GM19452 (cell line): ENCODE measurements around the gene TIMM13.
A peak's percentile ranks its signal among the peaks of the same experiment; 100 is the strongest.
"Not testable (repeated sequence)": the region's sequence is repeated elsewhere in the genome, so short reads cannot be mapped to it uniquely, and the experiment has no call there.

Experiments used
- ATAC-seq: cut with Tn5 transposase; IDR thresholded peaks from one replicate; pipeline ENCODE4 v1.9.1; 2021; ENCODE audit not compliant: unreplicated experiment

TIMM13 gene

DNA sequence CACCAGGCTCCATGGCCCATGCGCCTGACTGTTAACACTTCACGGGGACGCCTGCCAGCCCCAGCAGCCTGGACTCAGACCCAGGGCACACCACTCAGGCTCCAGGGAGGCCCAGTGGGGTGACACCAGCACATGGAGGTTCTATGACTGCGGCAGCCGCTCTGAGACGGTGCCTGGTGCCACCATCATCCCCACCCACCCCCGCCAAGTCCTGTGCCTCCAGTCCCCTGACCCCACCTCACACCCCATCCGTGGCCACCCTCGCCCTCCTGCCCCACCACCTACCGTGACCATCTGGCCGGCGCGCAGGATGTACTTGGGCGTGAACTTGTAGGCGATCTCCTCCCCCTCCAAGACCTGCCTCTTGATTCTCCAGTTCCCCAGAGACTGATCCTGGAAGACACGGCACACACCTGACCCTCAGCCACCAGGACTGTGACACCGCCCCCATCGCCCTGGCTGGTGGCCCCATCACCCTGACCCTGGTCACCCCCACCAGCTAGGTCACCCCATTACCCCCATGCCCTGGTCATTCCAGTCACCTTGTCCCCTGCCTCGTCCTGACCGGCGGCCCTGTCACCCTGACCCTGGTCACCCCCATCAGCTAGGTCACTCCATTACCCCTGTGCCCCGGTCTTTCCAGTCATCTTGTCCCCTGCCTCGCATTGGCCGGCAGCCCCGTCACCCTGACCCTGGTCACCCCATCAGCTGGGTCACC lies 4.9 kb upstream of the TIMM13 start:
- no peak for ATAC-seq

DNA sequence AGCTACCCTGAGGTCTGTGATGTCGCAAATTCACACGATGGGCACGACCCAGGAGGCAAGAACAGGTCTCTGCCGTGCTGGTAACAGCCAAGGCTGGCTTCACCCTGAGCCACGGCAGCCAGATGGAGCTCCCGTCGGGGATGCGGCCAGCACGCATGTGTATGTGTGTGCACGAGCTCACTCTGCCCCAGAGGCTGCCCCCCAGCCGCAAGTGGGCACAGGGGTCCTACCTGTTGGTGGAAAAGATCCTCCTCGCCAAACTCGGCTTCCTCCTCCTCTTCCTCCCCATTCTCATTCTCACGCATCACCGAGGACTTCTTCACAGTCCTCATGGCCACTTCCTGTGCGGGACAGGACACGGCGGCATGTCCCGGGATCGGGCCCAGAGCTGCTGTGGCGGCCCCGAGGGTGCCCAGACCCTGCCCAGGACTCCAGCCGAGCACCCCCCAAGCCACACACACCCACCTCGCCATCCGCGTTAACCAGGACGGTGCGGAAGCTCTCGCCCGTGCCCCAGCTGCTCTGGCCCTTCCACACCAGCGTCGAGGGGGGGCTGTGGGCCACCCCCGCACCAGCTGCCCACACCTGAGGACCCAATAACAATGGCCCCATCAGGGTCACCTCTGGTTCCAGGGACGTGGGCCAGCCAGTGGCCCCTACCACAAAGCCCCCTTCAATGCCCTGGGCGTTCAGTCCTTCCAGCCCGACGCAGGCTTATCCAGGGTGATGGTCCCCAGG lies 4.1 kb upstream of the TIMM13 start:
- no peak for ATAC-seq

DNA sequence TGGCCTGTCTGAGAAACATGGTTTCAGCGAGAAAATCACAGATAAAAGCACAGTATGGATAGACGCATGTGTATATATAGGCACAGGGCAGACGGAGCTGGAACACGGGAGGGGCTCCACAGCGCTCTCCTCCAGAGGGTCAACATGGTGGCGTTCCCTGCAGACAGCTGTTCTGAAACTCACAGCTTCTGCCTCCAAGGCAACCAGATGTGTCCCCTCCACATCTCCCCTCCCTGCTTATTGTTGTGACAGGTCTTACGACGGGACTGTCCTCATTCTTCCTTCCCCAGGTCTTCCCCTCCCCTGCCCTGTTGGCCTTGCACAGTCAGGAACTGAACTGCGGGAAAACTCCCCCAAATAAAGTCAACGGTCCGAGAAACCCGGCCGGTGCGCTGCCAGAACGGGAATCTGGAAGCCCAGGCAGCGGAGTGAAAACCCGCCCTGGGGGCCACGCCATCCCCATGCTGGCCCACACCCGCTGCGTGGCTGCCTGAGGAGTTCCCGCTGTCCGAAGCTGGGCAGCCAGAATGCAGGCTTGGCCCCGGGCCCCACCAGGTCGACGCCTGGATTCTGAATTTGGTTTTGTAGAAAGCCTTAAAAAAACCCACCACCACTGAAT lies 2.6 kb upstream of the TIMM13 start:
- no peak for ATAC-seq

DNA sequence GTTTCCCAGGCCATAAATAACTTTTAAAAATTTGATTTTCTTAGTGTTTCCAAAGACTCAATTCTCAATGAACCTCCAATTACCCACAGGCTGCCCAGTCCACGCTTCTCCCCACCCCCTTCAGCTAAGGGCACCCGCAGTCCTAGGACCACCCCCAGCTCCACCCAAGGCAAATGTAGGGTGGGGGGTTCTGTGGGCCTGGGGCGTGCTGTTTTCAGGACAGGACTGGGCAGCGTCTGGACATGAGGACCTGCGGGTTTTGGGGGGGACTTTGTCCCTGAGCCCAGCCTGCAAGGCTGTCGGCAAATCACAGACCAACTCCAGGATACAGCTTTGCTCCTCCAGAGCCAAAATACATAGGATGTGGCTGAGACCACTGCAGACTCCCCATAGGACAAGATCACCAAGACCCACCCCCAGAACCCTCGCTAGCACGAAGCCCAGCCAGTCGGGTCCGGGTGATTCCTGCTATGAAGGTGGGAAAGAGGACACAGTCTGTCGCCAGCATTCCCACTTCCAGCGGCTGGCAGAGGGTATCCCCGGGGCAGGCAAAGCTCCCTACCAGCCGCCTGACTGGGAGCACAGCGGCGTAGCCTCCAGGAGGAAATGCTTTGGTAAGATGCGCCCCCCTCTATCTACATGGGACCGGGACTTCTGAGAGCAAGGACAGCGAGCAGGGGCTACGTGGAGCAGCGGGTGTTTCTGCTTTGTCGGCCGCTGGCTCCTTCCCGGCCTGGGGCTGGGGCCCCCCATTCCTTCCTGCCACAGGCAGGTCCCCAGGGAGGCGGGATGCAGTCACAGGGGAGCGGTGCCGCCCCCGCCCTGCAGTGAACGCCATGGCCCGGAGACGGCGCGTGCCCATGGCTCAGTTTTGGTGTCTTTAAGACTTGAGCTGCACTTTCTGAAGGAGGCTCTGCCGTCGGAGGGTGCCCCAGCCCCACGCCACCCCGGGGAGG lies 1.6 kb upstream of the TIMM13 start:
- ATAC-seq: no peak

DNA sequence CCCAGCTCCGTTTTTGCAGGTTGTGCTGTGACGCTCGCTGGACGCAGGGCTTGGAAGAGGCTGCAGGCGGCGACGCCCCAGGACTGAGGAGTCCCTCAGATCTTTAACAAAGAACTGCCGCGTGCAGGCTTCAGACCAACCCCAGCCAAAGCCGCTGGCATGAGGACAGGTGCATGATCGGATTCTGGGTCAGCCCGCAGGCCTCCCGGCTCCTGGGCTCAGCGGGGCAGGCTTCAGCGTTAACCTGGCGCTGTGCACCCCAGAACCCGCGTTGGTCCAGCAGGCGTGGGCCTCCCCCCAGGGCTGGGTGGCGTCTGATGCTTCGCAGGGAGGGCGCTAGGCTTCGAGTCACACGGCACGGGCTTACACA lies 920 bp upstream of the TIMM13 start:
- no peak for ATAC-seq

DNA sequence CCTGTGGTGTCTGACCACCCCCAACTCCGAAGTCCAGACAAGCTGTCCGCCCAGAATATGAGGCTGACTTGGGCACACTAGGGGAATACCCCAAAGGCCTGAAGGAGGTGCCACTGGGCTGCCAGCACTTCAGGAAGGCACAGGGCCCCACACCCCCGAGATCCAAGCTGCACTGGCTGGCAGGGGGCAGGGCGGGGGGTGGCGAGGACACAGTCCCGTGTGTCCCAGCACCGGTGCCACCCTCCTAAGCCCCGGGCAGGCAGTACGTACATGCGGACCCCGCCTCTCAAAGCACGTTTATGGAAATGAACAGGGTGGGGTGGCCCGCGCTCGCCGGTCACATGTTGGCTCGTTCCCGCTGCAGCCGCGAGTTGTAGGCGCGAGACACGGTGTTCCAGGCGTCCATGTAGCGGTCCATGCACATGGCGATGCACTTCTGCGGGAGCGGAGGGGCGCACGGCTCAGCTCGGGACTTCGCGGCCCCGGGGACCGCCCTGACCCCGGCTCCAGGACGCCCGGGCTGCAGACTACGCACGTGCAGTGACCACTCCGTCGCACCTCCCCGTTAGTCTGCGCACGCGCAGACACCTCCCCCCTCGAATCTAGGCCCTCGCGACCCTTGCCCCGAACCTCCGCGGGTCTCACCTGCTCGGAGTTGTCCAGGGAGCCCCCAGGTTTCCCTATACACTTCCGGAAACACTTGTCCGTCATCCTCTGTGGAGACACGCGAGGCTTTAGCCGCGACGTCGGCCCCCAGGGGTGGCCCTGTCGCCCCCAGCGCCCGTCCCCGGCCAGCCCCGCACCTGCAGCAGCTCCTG lies 566 bp downstream of the TIMM13 start:
- peak; percentile 4 for ATAC-seq

DNA sequence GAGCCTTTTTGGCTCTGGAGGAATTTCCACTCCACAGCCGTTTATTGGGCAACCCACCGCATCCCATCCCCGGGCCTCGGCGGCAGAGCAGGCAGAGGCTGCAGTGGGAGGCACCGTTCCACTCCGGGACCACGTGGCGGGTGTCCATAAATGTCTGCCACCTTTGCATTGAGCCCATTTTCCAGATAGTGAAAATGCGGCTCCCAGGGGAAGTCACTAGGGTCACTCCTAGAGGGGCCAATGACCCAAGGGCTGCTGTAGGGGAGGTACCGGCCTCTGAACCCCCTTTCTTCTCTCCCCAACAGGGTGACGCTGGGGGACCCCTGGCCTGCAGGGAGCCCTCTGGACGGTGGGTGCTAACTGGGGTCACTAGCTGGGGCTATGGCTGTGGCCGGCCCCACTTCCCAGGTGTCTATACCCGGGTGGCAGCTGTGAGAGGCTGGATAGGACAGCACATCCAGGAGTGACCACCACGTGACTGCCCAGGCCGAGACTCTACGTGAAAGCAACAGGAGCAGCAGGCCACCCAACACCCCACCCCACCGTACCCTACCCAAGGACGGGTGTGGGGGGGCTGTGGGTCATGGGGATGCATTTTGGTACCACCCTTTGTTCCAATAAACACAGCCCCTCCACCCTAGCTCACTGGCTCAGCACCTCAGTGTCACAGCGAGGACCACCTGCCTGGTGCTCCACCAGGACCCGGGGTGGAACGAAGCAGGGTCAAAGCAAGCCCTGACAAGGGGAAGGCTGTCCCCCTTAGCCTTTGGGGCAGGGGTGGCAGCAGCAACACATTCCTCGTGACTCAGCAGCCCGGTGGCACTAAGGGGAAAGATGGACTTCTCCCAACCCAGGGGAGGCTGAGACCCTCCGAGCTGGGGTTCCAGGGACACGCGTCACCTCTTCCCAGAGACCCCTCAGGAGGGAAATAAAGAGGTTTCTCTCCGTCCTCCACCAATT lies 1.5 kb downstream of the TIMM13 start:
- ATAC-seq: no peak

DNA sequence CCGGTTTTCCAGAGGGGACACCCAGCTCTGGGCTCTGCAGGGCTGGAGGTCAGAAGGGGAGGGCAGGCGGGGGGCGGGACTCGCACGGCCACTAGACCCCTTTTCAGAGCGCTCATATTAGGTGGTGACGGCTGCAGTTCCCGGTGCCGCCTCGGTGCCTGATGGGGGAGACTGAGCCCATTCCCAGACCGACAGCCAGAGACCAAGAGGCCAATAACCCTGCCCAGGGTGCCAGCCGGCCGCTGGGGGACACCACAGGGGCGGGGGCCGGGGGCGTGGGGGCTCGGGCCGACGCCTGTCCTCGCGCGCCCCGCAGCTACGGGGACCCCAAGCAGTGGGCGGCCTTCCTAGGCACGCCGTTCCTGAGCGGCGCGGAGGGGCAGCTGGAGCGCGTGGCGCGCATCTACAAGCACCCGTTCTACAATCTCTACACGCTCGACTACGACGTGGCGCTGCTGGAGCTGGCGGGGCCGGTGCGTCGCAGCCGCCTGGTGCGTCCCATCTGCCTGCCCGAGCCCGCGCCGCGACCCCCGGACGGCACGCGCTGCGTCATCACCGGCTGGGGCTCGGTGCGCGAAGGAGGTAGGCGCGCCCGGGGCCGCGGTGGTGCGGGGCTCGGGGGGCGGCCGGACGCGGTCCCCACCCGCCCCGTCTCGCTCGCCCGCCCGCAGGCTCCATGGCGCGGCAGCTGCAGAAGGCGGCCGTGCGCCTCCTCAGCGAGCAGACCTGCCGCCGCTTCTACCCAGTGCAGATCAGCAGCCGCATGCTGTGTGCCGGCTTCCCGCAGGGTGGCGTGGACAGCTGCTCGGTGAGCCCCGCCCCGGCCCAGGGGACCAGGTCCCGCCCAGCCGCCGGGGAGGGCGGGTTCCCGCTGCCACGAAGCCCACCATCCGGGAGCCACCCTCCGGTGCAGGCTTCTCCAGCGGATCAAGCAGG lies 2.4 kb downstream of the TIMM13 start:
- no peak for ATAC-seq

DNA sequence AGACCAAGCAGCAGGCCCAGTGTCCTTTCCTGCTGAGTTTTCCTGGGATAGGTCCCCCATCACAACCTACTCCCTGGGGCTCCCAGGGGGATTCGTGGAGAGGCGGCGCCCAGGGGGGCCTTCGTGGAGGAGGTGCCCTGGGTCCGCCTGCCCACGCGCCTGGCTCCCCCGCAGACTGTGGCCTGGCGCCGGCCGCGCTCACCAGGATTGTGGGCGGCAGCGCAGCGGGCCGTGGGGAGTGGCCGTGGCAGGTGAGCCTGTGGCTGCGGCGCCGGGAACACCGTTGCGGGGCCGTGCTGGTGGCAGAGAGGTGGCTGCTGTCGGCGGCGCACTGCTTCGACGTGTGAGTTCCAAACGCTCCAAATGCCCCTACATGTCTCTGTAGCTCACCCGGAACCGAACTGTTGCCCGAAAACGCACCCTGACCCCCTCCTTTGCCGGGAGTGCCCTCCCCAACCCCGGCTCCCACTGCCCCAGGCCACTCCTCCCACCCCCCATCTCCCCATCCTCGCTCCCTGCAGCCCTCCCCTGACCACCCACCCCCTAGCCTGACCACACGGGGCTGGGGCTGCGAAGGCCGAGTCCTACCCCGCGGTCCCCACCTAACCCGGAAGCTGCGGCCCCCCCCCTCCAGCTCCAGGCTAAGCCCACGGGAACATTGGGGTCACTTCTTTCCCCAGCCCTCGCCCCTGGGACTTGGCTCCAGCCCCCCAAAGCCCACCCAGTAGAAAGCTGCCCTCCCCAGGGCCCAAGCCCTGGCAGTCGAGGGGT lies 3.3 kb downstream of the TIMM13 start:
- ATAC-seq: no peak

DNA sequence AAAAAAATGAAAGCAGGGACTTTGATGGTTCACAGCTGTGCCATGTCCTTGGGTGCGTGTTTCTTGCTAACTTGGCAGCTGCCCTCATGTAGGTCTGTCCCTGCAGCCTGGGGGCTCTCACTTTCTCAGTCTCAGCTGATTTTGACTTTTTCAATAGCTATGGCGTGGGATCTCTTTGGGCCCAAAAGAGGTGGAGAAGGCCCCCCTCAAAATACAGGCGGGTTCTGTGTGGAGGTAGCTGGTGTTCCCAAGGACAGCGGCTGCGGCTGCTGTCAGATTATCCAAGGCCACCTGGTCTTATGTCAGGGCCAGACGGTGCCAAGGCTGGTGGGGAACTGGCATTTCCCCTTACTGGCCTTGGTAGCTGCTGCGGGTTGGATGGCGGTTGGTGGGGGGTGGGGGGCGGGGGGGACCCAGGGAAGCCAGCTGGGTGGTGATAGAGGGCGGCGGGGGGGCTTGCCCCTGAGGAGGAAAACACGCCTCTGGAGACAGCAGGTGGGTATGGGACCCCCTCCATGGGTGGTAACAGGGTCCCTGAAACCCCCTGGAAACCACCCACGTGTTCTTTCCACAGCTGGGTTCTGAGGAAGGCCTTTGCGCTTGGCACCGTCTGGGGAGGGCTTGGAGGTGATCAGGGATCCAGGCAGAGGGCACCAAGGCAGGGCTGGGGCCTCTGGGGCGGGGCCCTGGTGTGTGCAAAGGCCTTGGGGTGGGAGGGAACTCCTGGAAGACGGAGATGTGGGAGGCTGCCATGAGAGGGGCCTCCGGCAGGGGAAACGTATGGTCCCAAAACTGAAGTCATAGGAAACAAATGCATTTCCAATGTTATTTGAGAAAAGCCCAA lies 4.1 kb downstream of the TIMM13 start:
- no peak for ATAC-seq

DNA sequence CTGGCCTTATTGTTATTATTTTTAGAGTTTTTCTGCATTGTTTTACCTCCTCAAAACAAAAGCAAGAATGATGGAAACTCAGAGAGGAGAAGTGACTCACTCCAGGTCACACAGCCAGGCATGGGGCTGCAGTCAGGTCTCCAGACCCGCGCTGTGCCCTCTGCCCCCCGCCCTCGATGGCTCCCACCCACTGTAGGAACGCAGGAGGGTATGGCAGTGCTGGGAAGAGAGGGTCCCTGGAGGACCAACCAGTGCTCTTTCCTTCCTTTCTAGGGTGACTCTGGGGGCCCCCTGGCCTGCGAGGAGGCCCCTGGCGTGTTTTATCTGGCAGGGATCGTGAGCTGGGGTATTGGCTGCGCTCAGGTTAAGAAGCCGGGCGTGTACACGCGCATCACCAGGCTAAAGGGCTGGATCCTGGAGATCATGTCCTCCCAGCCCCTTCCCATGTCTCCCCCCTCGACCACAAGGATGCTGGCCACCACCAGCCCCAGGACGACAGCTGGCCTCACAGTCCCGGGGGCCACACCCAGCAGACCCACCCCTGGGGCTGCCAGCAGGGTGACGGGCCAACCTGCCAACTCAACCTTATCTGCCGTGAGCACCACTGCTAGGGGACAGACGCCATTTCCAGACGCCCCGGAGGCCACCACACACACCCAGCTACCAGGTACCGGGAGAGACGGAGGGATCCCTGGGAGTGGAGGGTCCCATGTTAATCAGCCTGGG lies 5.6 kb downstream of the TIMM13 start:
- ATAC-seq: no peak

DNA sequence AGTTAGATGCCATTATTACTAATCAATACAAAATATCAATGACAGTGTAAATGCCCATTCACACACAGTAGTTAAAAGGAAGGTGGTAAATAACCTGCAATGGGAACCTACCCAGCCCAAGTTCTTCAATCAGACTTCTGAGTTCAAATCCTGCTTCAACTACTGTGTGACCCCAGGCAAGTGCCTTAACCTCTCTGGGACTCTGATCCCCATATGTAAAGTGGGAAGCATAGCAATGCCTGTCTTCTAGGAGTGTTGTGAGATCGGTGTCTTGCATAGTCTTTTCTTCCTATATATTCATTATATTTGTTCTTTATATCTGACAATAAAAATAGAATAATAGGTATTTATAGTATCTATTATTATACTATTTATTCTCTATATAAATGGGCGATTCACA lies 6.9 kb downstream of the TIMM13 start:
- no peak for ATAC-seq

DNA sequence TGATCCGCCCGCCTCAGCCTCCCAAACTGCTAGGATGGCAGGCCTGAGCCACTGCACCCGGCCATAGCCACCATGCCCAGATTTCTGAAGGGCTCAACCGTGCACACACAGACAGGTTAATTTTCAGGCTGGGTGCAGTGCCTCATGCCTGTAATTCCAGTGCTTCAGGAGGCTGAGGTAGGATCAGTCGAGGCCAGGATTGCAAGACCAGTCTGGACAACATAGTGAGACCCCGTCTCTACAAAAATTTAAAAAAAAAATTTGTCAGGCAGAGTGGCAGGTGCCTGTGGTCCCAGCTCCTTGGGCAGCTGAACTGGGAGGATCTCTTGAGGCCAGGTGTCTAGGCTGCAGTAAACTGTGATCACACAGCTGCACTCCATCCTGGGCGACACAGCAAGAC lies 7.6 kb downstream of the TIMM13 start:
- no peak for ATAC-seq

DNA sequence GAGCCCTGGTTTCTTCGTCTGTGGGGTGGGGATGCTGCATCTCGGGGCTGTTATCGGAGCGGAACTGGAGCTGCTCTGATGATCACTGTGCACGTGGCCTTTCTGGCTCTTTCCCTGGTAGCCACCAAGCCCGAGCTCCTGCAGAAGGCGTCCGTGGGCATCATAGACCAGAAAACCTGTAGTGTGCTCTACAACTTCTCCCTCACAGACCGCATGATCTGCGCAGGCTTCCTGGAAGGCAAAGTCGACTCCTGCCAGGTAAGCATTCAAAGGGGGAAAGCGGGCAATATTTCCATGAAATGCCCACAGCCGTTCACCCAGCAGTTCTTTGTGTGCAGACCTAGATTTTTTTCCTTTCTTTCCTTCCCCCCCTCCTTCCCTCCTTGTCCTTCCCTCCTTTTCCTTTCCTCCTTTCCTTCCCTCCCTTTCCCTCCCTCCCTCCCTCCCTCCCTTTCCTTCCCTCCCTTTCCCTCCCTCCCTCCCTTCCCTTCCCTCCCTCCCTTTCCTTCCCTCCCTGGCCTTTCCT lies 9.4 kb downstream of the TIMM13 start:
- no peak for ATAC-seq

DNA sequence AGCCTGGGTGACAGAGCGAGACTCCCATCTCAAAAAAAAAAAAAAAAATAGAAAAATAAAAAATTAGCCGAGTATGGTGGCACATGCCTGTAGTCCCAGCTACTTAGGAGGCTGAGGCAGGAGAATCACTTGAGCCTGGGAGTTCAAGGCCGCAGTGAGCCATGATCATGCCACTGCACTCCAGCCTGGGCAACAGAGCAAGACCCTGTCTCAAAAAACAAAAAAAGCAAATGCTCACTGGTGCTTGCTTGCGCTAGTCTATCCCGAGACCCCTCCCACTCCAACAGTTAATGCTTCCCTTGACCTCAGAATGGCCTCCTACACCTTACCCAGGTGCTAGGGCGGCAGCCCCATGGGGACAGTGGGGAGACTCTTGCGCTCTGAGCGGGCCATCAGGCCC lies 9.9 kb downstream of the TIMM13 start:
- not testable (repeated sequence) for ATAC-seq
